Fibroblast of skin of left quadriceps (primary cell): ENCODE results near the gene NAV3.

Experiments
- DNase-seq, 2 experiments: peaks; one replicate each; pipeline ENCODE4 v3.0.0-alpha.2; 2013; ENCODE audit warnings: low read depth in 2 of 2

The NAV3 gene

DNA sequence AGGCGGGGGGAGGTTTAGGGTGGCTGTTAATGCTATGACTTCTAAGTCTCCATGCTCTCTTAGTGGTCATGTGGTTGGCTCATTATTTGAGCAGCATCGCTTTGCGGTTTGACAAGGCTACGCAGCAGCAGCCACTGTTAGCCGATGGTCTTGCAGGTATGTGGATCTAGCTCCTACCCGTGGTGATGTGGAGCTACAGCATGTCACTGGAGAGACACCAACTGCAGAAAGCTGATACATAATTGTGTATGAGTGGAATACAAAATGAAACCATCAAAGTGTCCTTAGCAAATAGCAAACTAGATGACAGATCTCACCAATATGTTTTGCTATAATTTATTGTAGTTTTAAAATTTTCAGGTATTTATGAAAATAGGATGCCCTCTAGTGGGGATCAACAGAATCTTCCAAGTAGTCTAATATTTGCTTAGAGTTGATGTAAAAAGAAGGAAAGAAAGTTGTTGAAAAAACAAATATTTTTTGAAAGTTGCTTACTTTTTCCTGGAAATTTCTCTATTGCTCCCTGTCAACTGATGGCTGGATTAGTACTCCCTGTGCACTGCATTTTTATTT lies 94.9 kb downstream of the NAV3 start:
- peak; percentile 91 to 93 for DNase-seq

DNA sequence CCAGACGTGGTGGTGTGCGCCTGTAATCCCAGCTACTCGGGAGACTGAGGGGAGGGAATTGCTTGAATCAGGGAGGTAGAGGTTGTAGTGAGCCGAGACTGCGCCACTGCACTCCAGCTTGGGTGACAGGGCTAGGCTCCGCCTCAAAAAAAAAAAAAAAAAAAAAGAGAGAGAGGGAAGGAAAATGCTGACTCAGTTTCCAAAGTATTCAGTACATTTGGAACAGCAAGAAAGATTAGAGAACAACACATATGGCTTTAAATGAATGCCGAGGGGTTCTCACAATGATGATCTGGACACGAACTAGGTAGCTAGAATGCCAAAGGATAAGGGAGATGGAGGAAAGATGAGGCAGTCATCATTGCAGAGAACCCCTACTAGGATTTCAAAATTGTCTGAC lies 97.4 kb downstream of the NAV3 start:
- no peak for DNase-seq

DNA sequence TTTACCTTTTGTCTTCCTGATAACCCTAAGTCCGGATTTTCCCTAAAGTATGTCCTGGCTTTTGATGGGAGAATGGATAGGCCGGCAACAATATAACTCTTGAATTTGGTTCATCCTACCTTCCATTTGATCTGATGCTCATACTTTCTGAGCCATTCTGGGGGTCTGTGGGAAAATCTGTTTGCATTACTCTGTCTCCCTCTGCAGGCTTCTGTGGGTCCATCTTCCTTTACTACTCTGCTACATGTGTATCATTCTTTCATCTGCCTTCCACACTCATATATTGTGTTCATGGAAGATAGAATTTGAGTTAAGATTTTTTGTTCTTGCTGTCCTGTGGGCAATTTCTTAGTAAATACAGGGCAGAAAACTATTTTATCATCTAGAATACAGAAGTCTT lies 101.5 kb downstream of the NAV3 start:
- no peak for DNase-seq

DNA sequence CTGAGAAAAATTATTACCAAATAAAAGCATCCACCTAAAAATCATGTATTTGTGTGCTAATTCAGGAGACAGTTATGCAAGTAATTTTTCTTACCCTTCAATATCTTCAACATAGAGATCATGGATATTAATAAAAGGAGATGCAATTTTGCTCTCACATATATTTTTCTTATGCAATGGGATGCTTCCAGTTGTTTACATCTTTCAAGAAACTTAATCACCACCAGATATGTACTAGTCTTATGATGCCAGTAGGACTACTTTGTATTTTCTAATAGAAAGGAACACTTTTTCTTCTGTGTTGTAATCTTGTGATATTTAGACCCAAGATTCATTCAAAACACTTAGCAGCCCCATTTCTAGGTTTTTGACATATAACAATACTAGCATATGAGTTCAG lies 107.6 kb downstream of the NAV3 start:
- DNase-seq: no peak

DNA sequence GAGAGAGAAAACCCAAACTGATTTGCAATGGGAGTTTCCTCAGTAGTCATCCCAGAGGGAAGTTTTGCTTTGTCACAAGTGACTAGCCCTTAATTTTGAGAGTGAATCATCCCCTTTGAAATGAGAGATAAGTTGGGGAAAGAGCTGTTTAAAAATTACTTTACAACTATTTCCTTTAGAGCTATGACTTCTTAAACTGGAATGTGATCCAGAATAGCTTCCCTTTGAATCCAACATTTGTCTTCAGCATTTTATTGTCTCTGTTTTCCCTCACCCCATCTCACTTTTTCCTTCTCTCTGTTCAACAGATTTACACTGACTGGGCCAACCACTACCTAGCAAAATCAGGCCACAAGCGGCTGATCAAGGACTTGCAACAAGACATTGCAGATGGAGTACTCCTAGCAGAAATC lies 109.3 kb downstream of the NAV3 start:
- DNase-seq: peak; percentile 82 to 83

DNA sequence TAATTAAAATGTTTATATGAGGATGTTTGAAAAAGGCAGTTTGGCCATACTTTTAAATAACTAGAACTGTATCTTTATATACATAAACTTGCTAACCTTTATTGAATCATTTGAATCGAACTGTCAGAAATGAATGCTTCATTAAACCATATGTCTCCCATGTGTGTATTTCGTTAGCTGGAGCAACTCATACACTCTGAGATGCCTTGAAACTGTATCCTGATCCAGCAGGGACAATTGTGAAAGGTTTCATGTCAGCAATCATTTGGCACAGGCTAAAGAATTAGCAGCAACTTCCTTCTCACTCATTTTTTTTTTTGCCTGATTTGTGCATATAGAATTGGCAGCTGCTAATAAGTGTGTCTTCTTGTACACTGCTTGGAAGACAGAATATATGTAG lies 109.9 kb downstream of the NAV3 start:
- DNase-seq: peak; percentile 70 to 73

DNA sequence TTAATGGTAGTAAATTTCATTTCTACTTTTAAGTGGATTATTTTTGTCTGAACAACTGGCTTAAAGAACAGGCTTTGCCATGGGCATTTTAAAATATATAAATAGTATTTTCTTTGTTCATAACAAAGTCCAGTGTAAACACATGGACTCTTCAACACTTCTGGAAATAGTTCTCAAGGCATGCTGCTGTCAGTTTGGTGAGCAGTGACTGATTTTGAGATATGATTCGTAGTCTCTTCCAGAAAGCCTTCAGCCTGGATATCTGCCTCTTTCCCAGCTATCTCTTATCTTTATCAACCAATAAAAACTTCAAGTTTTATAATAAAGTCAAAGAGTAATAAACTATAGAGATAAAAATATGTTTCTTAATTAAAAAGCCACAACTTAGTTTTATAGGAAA lies 110.7 kb downstream of the NAV3 start:
- no peak for DNase-seq

DNA sequence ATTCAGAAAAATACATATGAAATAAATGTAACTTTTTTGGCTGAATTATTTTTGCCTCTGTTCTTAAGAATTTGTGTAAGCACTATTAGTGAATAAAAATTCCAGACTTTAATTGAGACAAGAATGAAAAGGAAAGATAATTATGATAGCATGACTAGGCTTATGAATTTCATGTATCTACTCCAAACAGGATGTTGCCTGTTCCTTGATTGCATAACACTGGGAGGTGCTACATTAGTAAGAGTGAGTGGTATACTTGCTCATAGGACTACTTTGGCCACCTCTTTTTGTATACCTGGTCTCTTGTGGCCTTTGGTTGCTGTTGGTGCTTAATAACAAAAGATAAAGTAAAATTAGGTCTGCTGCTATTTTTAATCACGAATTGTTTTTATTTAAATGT lies 112.8 kb downstream of the NAV3 start:
- peak; percentile 52 to 58 for DNase-seq

DNA sequence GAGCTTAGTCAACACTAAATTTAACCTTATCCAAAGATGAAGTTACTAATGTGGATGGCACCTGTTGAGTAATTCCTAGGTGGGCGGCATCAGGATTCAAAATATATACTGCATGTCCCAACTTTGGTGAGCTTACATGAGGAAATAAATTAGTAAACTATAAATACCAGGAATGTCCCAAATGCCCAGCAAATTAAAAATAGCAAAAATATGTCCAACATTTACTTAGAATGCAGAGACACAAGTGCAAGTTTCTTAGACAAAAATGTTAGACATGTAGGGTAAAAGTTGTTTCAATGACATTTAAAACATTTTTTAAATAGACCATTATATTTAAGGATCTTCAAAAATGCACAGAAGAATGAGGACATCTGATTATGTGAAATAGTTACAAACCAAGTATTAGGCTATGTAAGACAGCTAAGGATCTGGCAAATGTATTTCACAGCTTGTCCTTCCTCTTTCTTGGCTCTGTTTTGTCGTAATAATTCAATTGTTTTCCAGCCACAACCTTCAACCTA lies 115.9 kb downstream of the NAV3 start:
- DNase-seq: peak; percentile 53 to 63

DNA sequence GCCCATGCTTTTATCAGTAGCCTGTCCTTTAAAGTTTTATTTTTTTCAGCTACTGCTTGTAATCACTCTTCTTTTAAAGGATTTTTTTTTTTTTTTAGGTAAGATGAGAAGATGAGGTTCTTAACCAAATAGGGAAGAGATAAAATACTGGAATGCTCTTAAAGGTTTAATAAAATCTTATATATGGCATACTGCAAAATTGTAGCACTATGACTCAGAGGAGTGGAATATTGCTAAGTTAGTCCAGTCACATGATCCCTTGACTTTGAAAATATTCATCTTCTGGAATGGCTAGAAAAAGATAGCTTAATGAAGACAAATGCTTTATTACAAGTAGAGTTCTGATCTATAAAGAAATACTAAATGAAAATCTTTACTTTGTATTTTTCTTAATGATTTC lies 116.6 kb downstream of the NAV3 start:
- peak; percentile 71 to 75 for DNase-seq

DNA sequence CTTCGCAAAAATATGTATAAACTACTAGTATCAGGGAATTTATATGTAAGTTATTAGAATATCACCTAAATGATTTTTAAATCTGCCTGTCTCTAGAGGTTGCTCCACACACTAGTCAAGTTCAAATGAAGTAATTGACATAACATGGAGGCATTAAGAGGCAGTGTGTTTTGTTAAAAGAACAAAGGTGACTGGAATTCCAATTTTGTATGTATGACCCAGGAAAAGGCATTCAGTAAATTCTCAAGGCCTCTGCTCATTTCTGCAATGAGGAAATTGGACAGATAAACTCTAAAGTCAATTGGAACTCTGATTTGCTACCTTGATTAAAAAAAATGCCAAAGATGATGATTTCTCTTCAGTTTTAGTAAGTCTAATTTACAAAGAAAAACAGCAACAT lies 117.1 kb downstream of the NAV3 start:
- no peak for DNase-seq

DNA sequence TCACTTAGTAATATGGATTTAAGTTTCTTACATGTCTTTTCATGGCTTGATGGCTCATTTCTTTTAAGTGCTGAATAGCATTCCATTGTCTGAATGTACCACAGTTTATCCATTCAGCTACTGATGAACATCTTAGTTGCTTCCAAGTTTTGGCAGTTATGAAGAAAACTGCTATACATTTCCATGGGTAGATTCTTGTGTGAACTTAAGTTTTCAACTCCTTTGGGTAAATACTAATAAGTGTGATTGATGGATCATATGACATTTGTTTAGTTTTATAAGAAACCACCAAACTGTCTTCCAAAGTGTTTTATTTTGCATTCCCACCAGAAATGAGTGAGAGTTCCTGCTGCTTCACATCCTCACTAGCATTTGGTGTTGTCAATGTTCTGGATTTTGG lies 119.2 kb downstream of the NAV3 start:
- no peak for DNase-seq

DNA sequence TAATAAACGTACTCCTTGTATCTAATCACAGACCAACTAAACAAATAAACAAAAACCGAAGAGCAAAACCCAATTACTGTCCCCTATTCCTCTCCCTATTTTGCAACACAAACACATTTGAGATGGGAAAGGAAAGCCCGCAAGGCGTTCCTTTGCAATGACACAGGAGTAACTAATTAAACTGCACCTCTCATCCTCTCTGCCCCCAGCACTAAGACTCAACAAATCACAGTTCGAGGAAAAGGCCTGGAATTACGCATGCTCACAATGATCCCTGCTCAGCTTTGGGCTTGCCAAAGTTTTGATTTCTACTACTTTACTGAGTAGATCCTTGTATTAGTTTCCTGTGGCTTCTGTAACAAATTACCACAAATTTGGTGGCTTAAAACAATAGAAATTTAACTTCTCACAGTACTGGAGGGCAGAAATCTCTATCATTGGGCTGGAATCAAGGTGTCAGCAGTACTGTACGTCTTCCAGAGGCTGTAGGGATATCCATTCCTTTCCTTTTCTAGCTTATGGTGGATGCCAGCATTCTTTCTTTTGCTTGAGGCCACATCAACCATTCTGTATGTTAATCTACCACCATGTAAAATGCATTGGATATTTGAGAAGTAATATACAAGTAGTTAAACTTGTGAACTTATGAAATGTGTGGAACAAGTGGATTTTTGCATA lies 123.0 kb downstream of the NAV3 start:
- DNase-seq: no peak

DNA sequence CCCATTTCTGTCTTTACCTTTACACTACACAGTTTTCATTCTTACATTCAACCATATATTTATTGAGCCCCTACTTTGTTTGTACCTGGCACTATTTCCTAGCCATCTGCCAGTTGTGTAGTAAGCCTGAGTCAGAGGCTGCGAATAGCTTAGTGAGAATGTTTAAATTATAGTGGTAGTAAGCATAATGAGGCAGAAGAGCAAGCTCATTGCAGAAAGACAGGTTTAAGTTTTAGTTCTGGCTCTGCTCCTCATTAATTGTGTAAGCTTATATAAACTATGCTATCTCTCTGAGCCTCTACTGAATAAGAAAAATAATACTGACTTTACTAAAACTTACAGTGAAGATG lies 123.5 kb downstream of the NAV3 start:
- DNase-seq: no peak

DNA sequence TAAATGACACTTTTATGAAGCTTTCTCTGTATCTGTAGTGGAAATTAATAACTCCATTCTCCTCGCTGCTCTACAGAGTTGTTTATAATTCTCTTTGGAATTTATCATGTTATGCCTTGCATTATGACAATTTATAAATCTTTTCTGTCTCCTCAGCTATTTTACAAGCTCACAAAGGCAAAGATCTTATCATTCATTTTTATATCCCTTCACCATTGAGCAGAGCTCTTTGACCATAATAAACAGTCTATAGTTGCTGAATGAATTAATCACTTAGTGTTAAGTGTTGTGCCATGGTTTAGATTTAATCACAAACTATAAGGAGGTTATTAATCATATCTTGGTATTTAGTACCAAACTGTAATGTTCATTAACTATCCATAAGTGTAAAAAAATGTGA lies 126.4 kb downstream of the NAV3 start:
- DNase-seq: no peak

DNA sequence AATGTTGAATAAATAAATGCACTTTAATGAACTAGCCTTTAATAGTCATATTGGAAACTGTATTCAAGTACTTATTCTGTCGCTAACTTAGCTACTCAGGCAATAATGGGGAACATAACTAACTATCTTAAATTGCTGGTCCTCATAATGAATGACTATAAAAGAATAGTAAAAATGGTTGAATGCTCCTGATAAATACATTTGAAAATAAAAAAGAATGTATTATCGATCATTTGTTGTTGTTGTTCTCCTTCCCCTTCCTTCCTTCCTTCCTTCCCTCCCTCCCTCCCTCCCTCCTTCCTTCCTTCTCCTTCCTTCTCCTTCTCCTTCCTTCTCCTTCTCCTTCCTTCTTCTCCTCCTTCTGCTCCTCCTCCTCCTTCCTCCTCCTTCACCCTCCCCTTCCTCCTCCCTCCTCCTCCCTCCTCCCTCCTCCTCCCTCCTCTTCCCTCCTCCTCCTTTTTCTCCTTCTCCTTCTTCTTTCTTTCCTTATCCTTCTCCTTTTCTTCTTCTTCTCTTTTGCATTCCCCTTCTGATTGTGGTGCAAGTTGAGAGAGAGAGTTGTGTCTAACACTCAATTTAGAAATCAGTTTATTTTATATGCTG lies 133.0 kb downstream of the NAV3 start:
- DNase-seq: no peak

DNA sequence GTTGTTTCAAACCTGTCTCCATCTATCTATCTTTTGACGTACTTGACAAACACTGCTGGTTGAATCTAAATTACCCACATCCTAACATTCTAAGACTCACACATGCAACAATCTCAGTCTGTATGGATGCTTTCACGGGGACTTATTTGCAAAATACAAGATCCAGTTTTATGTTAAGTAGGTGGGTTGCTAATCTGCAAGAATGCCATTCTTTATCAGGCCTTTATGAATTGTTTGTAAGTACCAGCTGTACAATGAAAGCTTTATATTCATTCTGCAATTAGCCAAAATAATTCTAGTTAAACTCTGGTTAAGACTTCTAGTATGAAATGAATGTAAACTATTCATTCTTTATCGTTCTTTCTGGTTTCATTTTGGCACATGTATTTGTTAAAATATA lies 135.1 kb downstream of the NAV3 start:
- no peak for DNase-seq

DNA sequence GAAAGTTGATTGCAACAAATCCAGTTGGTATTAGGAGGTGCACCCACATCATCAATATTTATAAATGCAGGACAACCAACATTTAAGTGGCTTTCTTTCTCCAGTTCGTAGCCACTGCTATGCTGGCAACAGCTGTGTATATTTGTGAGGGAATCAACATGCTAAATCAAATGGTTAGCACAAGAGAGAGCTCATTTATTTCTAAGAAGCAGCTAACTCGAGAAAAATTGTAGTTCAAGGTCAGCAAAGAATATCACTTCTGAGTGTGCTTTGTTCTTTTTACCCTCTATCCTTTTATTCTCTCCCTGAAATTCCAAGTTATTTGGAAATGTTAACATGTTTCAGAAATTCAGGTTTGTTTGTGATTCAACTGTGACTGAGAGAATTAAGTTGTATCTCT lies 137.3 kb downstream of the NAV3 start:
- no peak for DNase-seq

DNA sequence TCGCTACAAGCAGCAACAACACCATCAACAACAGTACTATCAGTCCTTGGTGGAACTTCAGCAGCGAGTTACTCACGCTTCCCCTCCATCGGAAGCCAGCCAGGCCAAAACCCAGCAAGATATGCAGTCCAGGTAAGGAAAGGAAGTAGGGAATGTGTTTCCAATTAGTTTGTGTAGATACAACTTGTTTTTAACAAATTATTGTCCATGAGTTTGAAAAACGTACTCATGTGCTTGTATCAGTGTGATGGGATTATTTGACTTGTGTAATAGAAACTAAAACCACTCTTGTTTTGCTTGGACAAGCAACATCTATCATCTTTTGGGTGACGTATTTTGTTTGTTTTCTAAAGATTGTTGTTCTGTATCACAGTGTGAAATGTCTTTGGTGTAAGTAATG lies 137.9 kb downstream of the NAV3 start:
- no peak for DNase-seq

DNA sequence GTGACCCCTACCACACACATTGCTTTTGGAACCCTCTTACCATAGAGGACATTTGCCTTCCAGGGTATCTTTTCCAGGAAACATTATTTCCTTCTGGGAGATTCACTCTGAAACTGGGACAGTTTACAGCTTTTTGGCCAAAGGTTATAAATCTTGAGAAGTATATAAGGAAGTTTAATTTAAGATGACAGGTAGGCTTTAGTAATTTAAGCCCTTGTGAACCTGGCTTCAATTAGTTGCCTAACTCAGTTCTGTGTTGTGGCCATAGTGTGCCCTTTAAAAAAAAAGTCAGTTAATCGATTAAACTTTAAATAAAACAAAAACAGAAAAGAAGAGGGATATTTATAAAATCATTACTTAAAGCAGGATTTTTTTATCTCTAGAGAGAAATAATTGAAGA lies 142.9 kb downstream of the NAV3 start:
- DNase-seq: no peak

DNA sequence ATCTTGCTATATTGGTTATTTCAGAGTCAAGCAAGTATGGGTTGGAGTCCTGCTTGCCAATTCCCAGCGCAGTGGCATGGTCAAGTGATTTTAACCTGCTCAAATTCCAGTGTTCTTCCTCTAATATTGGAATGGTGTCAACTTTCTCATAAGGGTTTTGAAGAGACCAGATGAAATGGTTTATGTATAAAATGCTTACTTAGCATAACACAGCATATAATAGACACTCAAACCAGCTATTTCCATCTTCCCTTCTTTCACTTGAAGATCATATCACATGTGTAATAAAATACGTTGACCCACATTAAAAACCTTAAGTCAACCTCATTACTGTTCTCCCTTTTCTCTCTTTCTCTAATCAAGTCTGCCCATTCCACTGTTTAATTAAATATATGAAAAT lies 144.0 kb downstream of the NAV3 start:
- DNase-seq: no peak

DNA sequence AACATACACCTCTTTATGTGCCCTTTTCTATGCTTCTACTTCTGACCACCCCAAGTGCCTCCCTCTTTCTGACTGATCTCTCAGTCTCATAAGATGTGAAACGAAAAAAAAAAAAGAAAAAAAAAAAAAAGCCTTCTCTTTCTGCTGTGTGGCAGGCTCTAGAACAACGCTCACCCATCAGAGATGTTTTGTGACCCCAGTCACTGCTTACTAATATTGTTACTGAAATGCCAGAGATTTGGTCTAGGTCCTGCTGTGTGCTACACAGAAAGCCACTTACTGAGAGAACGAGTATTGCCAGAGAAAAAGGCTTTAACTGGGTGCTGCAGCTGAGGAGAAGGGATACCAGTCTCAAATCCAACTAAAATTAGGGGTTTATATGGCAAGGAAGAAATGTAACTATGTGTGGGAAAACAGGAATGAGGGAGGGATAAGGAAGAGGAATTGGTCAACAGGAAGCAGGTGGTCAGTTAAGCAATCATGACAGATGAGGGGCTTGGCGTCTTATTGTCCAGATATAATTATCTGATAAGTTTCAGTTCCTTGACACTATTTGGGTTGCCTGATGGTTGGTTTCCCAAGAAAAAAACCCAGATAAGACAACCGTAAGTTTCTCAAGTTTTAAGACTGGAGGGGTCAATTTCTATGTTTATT lies 149.0 kb downstream of the NAV3 start:
- DNase-seq: no peak

DNA sequence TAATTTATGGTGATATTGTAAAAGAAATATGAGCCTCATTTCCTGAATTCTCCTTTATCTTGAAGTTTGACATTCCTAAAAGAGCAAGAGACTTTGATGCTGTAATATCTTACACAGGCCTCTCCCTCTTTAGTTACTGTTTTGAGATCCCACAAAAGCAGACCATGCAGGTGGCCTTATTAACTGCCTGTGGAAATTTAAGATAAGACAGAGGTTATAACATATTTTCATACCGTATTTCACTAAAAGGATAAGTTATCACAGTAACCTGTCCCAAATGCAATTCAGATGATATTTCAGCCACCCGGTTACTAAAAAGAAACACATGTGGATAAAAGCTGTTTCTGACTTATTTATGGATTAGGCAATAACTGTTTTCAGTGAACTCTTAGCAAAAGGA lies 150.1 kb downstream of the NAV3 start:
- DNase-seq: no peak
